ENCODE results near the gene SLC9C1.

Gene SLC9C1

DNA sequence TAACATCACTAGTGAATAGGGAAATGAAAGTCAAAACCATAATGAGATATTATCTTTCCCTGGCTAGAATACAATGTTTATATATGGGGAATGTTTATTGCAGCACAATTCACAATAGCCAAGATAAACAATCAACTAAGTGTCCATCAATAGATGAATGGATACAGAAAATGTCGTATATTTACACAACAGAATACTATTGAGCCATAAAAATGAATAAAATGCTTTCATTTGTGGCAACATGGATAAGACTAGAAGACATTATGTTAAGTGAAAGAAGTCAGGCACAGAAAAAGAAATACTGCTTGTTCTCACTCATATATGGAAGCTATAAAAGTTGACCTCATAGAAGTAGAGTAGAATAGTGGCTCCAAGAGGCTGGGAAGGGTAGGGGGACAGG is 65.2 kb downstream of the SLC9C1 start:
- no peak for ATAC-seq
- TF ChIP-seq ZFP30 (CRISPR knock-in tag; IDR thresholded peaks at IDR 0.05): no peak
- TF ChIP-seq GLIS3 (CRISPR knock-in tag; IDR thresholded peaks at IDR 0.05): no peak
- TF ChIP-seq, protein P1, sequence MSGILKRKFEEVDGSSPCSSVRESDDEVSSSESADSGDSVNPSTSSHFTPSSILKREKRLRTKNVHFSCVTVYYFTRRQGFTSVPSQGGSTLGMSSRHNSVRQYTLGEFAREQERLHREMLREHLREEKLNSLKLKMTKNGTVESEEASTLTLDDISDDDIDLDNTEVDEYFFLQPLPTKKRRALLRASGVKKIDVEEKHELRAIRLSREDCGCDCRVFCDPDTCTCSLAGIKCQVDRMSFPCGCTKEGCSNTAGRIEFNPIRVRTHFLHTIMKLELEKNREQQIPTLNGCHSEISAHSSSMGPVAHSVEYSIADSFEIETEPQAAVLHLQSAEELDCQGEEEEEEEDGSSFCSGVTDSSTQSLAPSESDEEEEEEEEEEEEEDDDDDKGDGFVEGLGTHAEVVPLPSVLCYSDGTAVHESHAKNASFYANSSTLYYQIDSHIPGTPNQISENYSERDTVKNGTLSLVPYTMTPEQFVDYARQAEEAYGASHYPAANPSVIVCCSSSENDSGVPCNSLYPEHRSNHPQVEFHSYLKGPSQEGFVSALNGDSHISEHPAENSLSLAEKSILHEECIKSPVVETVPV (CRISPR knock-in tag; IDR thresholded peaks at IDR 0.05): no peak
- no peak for TF ChIP-seq ARNTL (CRISPR knock-in tag; IDR thresholded peaks at IDR 0.05; ENCODE audit: borderline replicate concordance, low read depth)
- no peak for TF ChIP-seq RARB (CRISPR knock-in tag; IDR thresholded peaks at IDR 0.05)
- TF ChIP-seq, protein P2, sequence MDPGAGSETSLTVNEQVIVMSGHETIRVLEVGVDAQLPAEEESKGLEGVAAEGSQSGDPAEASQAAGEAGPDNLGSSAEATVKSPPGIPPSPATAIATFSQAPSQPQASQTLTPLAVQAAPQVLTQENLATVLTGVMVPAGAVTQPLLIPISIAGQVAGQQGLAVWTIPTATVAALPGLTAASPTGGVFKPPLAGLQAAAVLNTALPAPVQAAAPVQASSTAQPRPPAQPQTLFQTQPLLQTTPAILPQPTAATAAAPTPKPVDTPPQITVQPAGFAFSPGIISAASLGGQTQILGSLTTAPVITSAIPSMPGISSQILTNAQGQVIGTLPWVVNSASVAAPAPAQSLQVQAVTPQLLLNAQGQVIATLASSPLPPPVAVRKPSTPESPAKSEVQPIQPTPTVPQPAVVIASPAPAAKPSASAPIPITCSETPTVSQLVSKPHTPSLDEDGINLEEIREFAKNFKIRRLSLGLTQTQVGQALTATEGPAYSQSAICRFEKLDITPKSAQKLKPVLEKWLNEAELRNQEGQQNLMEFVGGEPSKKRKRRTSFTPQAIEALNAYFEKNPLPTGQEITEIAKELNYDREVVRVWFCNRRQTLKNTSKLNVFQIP (CRISPR knock-in tag; IDR thresholded peaks at IDR 0.05; ENCODE audit: borderline replicate concordance, low read depth): no peak
- no peak for TF ChIP-seq ZNF565 (CRISPR knock-in tag; conservative IDR thresholded peaks at IDR 0.05; ENCODE audit: low read depth)
- TF ChIP-seq SNAI2 (CRISPR knock-in tag; IDR thresholded peaks at IDR 0.05): no peak
- TF ChIP-seq ISL1 (CRISPR knock-in tag; IDR thresholded peaks at IDR 0.05): no peak
- no peak for TF ChIP-seq ZFP3 (CRISPR knock-in tag; IDR thresholded peaks at IDR 0.05)
- TF ChIP-seq ZNF70 (CRISPR knock-in tag; IDR thresholded peaks at IDR 0.05): no peak
- TF ChIP-seq, protein P3, sequence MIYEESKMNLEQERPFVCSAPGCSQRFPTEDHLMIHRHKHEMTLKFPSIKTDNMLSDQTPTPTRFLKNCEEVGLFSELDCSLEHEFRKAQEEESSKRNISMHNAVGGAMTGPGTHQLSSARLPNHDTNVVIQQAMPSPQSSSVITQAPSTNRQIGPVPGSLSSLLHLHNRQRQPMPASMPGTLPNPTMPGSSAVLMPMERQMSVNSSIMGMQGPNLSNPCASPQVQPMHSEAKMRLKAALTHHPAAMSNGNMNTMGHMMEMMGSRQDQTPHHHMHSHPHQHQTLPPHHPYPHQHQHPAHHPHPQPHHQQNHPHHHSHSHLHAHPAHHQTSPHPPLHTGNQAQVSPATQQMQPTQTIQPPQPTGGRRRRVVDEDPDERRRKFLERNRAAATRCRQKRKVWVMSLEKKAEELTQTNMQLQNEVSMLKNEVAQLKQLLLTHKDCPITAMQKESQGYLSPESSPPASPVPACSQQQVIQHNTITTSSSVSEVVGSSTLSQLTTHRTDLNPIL (CRISPR knock-in tag; IDR thresholded peaks at IDR 0.05; ENCODE audit: low read depth): no peak
- TF ChIP-seq CSDC2 (CRISPR knock-in tag; IDR thresholded peaks at IDR 0.05): no peak
- no peak for TF ChIP-seq BACH2 (CRISPR knock-in tag; IDR thresholded peaks at IDR 0.05; ENCODE audit: borderline replicate concordance)
- TF ChIP-seq ESRRG (CRISPR knock-in tag; IDR thresholded peaks at IDR 0.05): no peak
- no peak for TF ChIP-seq ZNF8 (CRISPR knock-in tag; IDR thresholded peaks at IDR 0.05)
- TF ChIP-seq TOX (CRISPR knock-in tag; IDR thresholded peaks at IDR 0.05; ENCODE audit: borderline replicate concordance): no peak
- TF ChIP-seq, protein P4, sequence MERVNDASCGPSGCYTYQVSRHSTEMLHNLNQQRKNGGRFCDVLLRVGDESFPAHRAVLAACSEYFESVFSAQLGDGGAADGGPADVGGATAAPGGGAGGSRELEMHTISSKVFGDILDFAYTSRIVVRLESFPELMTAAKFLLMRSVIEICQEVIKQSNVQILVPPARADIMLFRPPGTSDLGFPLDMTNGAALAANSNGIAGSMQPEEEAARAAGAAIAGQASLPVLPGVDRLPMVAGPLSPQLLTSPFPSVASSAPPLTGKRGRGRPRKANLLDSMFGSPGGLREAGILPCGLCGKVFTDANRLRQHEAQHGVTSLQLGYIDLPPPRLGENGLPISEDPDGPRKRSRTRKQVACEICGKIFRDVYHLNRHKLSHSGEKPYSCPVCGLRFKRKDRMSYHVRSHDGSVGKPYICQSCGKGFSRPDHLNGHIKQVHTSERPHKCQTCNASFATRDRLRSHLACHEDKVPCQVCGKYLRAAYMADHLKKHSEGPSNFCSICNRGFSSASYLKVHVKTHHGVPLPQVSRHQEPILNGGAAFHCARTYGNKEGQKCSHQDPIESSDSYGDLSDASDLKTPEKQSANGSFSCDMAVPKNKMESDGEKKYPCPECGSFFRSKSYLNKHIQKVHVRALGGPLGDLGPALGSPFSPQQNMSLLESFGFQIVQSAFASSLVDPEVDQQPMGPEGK (CRISPR knock-in tag; IDR thresholded peaks at IDR 0.05; ENCODE audit: borderline replicate concordance): no peak
- TF ChIP-seq PPARA (CRISPR knock-in tag; IDR thresholded peaks at IDR 0.05; ENCODE audit: borderline replicate concordance): no peak
- TF ChIP-seq OSR1 (CRISPR knock-in tag; IDR thresholded peaks at IDR 0.05): no peak

DNA sequence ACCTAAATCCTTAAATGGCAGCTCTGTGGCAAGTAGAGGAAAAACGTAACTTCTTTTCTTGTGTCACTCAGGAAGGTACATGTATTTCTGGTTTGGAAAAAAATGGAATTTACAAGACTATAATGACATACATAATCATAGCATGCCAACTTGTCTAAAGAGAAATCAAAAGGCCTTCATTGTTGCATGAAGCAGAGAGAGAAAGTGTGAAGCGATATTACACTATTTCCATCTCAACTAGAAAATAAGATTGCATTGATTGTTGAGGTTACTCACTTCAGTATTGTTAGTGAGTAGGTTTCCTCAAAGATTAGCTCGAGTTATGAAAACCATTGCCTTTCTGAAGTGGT is 93.7 kb downstream of the SLC9C1 start:
- TF ChIP-seq, protein P5, sequence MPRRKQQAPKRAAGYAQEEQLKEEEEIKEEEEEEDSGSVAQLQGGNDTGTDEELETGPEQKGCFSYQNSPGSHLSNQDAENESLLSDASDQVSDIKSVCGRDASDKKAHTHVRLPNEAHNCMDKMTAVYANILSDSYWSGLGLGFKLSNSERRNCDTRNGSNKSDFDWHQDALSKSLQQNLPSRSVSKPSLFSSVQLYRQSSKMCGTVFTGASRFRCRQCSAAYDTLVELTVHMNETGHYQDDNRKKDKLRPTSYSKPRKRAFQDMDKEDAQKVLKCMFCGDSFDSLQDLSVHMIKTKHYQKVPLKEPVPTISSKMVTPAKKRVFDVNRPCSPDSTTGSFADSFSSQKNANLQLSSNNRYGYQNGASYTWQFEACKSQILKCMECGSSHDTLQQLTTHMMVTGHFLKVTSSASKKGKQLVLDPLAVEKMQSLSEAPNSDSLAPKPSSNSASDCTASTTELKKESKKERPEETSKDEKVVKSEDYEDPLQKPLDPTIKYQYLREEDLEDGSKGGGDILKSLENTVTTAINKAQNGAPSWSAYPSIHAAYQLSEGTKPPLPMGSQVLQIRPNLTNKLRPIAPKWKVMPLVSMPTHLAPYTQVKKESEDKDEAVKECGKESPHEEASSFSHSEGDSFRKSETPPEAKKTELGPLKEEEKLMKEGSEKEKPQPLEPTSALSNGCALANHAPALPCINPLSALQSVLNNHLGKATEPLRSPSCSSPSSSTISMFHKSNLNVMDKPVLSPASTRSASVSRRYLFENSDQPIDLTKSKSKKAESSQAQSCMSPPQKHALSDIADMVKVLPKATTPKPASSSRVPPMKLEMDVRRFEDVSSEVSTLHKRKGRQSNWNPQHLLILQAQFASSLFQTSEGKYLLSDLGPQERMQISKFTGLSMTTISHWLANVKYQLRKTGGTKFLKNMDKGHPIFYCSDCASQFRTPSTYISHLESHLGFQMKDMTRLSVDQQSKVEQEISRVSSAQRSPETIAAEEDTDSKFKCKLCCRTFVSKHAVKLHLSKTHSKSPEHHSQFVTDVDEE (CRISPR knock-in tag; IDR thresholded peaks at IDR 0.05): no peak
- TF ChIP-seq ZNF8 (CRISPR knock-in tag; IDR thresholded peaks at IDR 0.05) (no peak), BACH2 (CRISPR knock-in tag; IDR thresholded peaks at IDR 0.05; ENCODE audit: borderline replicate concordance) (no peak), ZC3H10 (CRISPR knock-in tag; IDR thresholded peaks at IDR 0.05) (no peak), TOX (CRISPR knock-in tag; IDR thresholded peaks at IDR 0.05; ENCODE audit: borderline replicate concordance) (no peak), CSDC2 (CRISPR knock-in tag; IDR thresholded peaks at IDR 0.05) (no peak), ESRRG (CRISPR knock-in tag; IDR thresholded peaks at IDR 0.05) (no peak), ZNF70 (CRISPR knock-in tag; IDR thresholded peaks at IDR 0.05) (no peak), ZNF565 (CRISPR knock-in tag; conservative IDR thresholded peaks at IDR 0.05; ENCODE audit: low read depth) (no peak), ZFP3 (CRISPR knock-in tag; IDR thresholded peaks at IDR 0.05) (no peak), ZFP30 (CRISPR knock-in tag; IDR thresholded peaks at IDR 0.05) (no peak), GLIS3 (CRISPR knock-in tag; IDR thresholded peaks at IDR 0.05) (no peak), ARNTL (CRISPR knock-in tag; IDR thresholded peaks at IDR 0.05; ENCODE audit: borderline replicate concordance, low read depth) (no peak), TCF4 (CRISPR knock-in tag; IDR thresholded peaks at IDR 0.05; ENCODE audit: borderline replicate concordance) (no peak)
- TF ChIP-seq, protein P2 (CRISPR knock-in tag; IDR thresholded peaks at IDR 0.05; ENCODE audit: borderline replicate concordance, low read depth): no peak
- TF ChIP-seq, protein P3 (CRISPR knock-in tag; IDR thresholded peaks at IDR 0.05; ENCODE audit: low read depth): no peak
- TF ChIP-seq, protein P4 (CRISPR knock-in tag; IDR thresholded peaks at IDR 0.05; ENCODE audit: borderline replicate concordance): no peak
- TF ChIP-seq, protein P1 (CRISPR knock-in tag; IDR thresholded peaks at IDR 0.05): no peak
- no peak for ATAC-seq

All from SK-N-SH treated with all-trans-retinoic acid at 6 μM for 48 hours (cell line).